Stimulated activated effector memory CD8-positive, alpha-beta T cell treated with anti-CD3 and anti-CD28 coated beads, Interleukin-12 subunit alpha, Interleukin-12 subunit beta, amount 100 ng/mL, for 72 hours (primary cell): Measurements from ENCODE around the gene PTPDC1.

ENCODE experiments used
- ATAC-seq: fragments of 150-1000 bp; cut with Tn5 transposase; 2 replicates; pipeline ENCODE4 v1.10.0; 2021
- DNase-seq, 2 donors: peaks; one replicate each; pipeline ENCODE4 v3.0.0; 2021 to 2022; ENCODE audit warnings: low spot score in 2 of 2
- H3K27ac Mint-ChIP-seq: one replicate; pipeline ENCODE4 v1.8.0; 2022; ENCODE audit warnings: mild to moderate bottlenecking, mixed read lengths
- H3K36me3 Mint-ChIP-seq: one replicate; pipeline ENCODE4 v1.8.0; 2022; ENCODE audit warnings: mild to moderate bottlenecking, mixed read lengths
- H3K4me1 Mint-ChIP-seq: one replicate; pipeline ENCODE4 v1.8.0; 2022; ENCODE audit warnings: mixed read lengths
- H3K4me3 Mint-ChIP-seq: one replicate; pipeline ENCODE4 v1.8.0; 2022; ENCODE audit warnings: mild to moderate bottlenecking, mixed read lengths
- H3K9me3 Mint-ChIP-seq: one replicate; pipeline ENCODE4 v1.8.0; 2022; ENCODE audit warnings: mixed read lengths

Gene PTPDC1, protein sequence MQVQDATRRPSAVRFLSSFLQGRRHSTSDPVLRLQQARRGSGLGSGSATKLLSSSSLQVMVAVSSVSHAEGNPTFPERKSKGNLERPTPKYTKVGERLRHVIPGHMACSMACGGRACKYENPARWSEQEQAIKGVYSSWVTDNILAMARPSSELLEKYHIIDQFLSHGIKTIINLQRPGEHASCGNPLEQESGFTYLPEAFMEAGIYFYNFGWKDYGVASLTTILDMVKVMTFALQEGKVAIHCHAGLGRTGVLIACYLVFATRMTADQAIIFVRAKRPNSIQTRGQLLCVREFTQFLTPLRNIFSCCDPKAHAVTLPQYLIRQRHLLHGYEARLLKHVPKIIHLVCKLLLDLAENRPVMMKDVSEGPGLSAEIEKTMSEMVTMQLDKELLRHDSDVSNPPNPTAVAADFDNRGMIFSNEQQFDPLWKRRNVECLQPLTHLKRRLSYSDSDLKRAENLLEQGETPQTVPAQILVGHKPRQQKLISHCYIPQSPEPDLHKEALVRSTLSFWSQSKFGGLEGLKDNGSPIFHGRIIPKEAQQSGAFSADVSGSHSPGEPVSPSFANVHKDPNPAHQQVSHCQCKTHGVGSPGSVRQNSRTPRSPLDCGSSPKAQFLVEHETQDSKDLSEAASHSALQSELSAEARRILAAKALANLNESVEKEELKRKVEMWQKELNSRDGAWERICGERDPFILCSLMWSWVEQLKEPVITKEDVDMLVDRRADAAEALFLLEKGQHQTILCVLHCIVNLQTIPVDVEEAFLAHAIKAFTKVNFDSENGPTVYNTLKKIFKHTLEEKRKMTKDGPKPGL

DNA sequence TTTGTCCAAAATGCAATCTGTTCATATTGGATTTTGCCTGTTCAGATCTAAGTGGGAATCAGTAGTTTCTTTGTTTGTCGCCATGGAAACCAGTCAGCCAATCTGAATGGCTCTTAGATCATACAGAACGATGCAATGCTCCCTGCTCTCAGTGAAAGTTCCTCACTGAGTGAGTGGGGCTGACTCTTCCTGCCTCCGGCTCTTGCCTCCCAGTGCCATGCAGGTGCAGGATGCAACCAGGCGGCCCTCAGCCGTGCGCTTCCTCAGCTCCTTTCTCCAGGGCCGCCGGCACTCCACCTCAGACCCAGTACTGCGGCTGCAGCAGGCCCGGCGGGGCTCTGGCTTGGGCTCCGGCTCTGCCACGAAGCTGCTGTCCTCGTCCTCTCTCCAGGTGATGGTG, at the start of gene PTPDC1:
Gene PTPDC1 (plus strand): TSS at position 151 of the 400 bp plus-strand sequence. CDS start 67 bp downstream, at position 218.
- DNase-seq = no peak
- H3K4me1 Mint-ChIP-seq = peaks cover 7% of the 10 kb centered on the region
- H3K36me3 Mint-ChIP-seq = no peaks in the 10 kb centered on the region
- no peak for ATAC-seq
- no peak within 1 kb of the TSS for H3K27ac Mint-ChIP-seq
- no peak within 1 kb of the TSS for H3K4me3 Mint-ChIP-seq
- H3K9me3 Mint-ChIP-seq = no peaks in the 10 kb centered on the region

DNA sequence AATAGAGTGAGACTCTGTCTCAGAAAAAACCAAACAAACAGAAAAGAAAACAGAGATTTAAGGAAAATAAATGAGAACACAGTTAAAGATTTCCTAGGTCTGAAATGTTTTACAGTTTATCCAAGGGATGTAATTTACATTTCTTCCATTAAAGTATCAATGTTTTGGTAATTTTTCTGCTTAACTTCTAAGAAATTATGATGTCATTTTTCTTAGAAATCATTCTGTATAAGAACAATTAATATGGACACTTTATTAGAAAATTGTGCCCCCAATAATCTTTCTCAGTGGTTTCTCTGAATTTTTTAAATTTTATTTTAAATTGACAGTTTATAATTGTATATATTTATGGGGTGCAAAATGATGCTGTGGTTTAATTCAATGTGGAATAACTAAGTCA, 49.8 kb upstream of the PTPDC1 start:
- H3K4me3 Mint-ChIP-seq = no peak overlapping the region
- no peaks in the 10 kb centered on the region for H3K9me3 Mint-ChIP-seq
- DNase-seq = no peak
- no peak overlapping the region for H3K27ac Mint-ChIP-seq
- peaks cover 13% of the 10 kb centered on the region for H3K4me1 Mint-ChIP-seq
- ATAC-seq = no peak
- no peaks in the 10 kb centered on the region for H3K36me3 Mint-ChIP-seq

DNA sequence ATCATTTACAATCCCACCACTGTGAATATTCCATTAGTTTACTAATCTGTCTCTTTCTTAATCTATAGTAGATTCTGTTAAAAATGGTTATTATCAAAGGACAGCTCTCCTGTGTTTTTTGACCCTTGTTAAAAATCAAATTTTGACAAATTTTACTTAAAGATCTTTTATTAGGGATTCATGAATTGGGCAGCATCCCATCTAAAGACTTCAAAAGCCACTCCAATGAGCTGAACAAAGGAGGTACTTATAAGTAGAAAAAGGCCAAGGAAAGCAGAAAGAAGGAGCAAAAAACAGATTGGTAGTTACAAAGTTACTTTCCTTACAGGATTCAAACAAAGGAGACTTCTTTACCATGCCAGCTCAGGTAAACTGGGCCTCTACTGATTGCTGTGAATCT, 44.5 kb upstream of the PTPDC1 start:
- DNase-seq (no peak), ATAC-seq (no peak)
- H3K27ac Mint-ChIP-seq = no peak overlapping the region
- no peaks in the 10 kb centered on the region for H3K4me1 Mint-ChIP-seq
- H3K36me3 Mint-ChIP-seq = no peaks in the 10 kb centered on the region
- H3K4me3 Mint-ChIP-seq = no peak overlapping the region
- no peaks in the 10 kb centered on the region for H3K9me3 Mint-ChIP-seq

DNA sequence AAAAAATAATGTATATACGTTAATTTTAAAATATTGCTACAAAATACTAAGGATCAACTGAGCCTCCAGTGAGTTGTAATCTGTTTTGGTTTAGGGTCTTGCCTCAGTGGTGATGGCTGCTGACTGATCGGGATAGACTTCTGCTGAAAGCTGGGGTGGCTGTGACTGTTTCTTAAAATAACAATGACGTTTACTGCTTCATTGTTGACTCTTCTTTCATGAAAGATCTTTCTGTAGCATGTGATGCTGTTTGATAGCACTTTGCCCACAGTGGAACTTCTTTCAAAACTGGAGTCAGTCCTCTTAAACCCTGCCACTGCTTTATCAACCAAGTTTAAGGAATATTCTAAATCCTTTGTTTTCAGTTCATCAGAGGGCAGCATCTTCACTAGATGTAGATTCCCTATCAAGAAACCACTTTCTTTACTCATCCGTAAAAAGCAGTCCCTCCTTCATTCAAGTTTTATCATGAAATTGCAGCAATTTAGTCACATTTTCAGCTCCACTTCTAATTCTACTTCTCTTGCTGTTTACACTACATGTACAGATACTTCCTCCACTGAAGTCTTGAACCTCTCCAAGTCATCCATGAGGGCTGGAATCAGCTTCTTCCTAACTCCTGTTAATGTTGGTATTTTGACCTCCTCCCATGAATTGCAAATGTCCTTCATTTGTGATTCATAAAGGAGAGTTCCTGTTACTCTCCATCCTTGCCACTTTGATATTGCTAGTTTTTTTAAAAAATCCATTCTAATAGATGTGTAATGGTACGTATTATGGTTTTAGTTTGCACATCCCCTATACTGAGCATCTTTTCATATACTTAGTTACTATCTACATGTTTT, 41.5 kb upstream of the PTPDC1 start:
- H3K27ac Mint-ChIP-seq = no peak overlapping the region
- H3K36me3 Mint-ChIP-seq = no peaks in the 10 kb centered on the region
- DNase-seq = no peak
- H3K4me3 Mint-ChIP-seq = no peak overlapping the region
- H3K4me1 Mint-ChIP-seq = no peaks in the 10 kb centered on the region
- no peaks in the 10 kb centered on the region for H3K9me3 Mint-ChIP-seq
- no peak for ATAC-seq

DNA sequence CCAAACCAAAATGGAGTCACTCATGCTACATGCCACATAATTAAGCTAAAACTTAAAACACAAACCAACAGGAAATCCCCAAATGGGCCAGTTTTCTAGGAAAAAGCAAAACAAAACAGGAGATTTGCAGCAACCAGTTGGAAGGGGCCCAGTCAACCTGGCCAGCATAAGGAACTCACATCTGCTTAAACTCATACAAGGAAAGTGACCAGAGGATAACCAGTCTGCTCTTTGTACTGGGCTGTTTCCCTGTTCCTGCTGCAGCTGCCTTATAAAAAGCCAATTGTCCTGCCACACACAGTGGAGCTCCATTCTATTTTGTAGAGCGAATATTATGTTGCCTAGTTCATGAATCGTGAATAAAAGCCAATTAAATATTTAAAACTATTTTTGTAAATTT, 29.5 kb upstream of the PTPDC1 start:
- no peak for ATAC-seq
- H3K27ac Mint-ChIP-seq = no peak overlapping the region

DNA sequence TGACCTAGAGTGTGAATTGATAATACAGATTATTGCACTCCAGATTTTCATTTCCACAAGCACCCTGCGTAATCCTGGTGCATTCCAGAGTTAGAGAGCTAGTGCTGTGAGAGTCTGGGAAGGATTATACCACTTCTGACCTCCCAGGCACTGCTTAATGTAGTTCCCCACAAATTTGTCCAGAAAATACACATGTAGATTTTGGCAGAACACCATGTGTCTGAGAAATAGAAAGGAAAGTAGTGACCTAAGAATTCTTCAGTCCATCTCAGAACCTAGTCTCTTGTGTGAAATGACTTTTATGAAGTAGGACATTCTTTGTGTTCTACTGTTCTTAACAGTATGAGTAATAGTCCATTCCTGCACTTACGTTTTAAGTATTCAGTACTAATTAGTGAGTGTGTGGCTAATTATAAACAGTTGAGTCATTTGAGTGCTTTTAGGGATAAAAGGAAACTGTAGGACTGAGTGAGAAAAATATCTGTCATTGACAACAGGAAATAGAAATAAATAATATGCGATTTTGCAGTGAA, 27.8 kb upstream of the PTPDC1 start:
- peak; percentile 68 for ATAC-seq
- DNase-seq = no peak
- Mint-ChIP-seq H3K4me1 (no peaks in the 10 kb centered on the region), H3K9me3 (no peaks in the 10 kb centered on the region), H3K27ac (no peak overlapping the region), H3K36me3 (no peaks in the 10 kb centered on the region), H3K4me3 (no peak overlapping the region)

More for the DNA sequence above, 29.5 kb upstream of the PTPDC1 start:
- Mint-ChIP-seq H3K36me3 (no peaks in the 10 kb centered on the region), H3K9me3 (no peaks in the 10 kb centered on the region), H3K4me3 (no peak overlapping the region), H3K4me1 (no peaks in the 10 kb centered on the region)
- DNase-seq = no peak

DNA sequence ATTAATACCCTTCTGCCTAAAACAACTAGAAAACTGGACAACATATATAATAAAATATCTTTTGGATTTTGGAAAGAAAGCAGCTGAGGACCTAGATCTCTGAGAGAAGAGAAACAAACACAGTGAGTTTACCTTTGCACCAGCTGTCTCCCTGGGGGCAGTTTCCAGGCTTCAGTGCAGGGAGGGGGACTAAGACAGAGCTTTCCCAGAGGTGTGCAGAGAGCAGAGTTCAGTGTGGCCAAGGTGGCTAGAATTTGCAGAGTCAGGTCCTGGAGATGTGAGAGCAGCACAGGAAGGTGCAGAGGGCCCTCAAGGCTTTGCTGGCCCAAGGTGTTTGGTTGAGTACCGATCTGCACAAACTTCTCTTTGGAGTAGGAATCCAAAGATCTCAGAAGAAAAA, 26.3 kb upstream of the PTPDC1 start:
- DNase-seq (no peak), ATAC-seq (no peak)
- peaks cover 9% of the 10 kb centered on the region for H3K9me3 Mint-ChIP-seq
- no peaks in the 10 kb centered on the region for H3K36me3 Mint-ChIP-seq
- H3K4me3 Mint-ChIP-seq = no peak overlapping the region
- no peak overlapping the region for H3K27ac Mint-ChIP-seq
- no peaks in the 10 kb centered on the region for H3K4me1 Mint-ChIP-seq

DNA sequence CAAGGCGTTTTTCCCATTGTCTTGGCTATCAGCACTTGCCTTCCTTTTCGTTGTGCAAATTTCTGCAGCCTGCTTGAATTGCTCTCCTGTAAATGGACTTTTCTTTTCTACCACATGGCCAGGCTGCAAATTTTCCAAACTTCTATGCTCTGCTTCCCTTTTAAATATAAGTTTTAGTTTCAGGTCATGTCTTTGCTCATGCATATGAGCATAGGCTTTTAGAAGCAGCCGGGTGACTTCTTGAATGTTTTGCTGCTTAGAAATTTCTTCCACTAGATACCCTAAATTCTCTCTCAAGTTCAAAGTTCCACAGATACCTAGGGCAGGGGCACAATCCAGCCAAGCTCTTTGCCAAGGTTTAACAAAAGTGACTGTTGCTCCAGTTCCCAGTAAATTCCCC, 22.4 kb upstream of the PTPDC1 start:
- no peak for ATAC-seq
- Mint-ChIP-seq H3K4me3 (no peak overlapping the region), H3K27ac (no peak overlapping the region), H3K9me3 (peaks cover 9% of the 10 kb centered on the region), H3K4me1 (peaks cover 7% of the 10 kb centered on the region), H3K36me3 (no peaks in the 10 kb centered on the region)
- DNase-seq = no peak

DNA sequence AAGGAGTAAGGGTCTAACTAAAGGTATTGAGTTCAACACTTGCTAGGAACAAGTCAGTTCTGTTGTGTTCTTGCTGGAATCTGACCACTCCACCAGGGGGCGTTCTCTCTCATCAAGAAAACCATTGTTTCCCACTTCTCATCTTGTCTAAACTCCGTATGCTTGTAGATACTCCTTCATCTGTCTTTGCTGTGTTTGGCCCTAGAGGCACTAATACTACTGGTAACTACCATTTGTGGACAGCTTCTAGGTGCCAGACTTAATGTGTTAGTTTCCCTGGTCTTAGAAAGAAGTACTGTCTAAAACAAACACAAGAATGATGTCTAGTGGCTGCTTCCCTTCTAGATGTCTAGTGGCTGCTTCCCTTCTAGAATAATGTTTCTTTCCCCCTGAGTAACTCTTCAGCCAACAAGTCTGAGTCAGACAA, 18.7 kb upstream of the PTPDC1 start:
- DNase-seq (peak; percentile 61 to 79), ATAC-seq (peak; percentile 71)
- H3K36me3 Mint-ChIP-seq = no peaks in the 10 kb centered on the region
- H3K9me3 Mint-ChIP-seq = peaks cover 9% of the 10 kb centered on the region
- no peak overlapping the region for H3K27ac Mint-ChIP-seq
- peaks cover 7% of the 10 kb centered on the region for H3K4me1 Mint-ChIP-seq
- no peak overlapping the region for H3K4me3 Mint-ChIP-seq

DNA sequence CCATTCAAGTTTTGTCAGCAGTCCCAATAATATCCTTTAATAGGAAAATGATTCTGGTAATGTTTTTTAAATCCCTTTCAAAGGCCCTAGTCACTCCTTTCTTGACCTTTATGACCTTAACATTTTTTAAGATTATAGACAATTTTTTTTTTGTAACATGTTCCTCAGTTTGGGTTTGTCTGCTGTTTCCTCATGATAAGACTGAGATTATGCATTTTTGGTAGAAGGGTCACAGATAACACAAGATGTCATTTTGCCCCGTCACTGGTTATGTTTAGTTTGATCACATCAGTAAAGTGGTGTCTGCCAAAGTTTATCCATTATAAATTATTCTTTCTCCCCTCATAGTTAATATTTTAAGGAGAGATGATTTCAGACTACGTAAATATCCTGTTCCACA, 16.0 kb upstream of the PTPDC1 start:
- ATAC-seq = no peak
- H3K4me1 Mint-ChIP-seq = peaks cover 7% of the 10 kb centered on the region
- H3K4me3 Mint-ChIP-seq = no peak overlapping the region
- H3K9me3 Mint-ChIP-seq = no peaks in the 10 kb centered on the region
- no peaks in the 10 kb centered on the region for H3K36me3 Mint-ChIP-seq
- H3K27ac Mint-ChIP-seq = peak overlapping the region; percentile 40
- DNase-seq = no peak

DNA sequence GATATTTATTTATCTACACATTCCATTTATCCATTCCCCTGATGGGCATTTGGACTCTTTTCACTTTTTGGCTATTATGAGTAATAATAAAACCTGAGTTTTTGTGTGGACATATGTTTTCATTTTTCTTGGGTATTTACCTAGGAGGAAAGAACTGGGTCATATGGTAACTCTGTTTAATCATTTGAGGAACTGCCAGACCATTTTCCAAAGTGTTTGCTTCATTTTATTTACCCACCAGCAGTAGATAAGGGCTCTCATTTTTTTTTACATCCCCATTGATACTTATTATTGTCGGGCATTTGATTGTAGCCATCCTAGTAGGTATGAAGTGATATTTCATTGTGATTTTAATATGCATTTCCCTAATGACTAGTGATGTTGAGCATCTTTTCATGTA, 7.7 kb upstream of the PTPDC1 start:
- DNase-seq (no peak), ATAC-seq (no peak)
- Mint-ChIP-seq H3K4me1 (peaks cover 3% of the 10 kb centered on the region), H3K36me3 (no peaks in the 10 kb centered on the region), H3K9me3 (no peaks in the 10 kb centered on the region), H3K27ac (no peak overlapping the region), H3K4me3 (no peak overlapping the region)

DNA sequence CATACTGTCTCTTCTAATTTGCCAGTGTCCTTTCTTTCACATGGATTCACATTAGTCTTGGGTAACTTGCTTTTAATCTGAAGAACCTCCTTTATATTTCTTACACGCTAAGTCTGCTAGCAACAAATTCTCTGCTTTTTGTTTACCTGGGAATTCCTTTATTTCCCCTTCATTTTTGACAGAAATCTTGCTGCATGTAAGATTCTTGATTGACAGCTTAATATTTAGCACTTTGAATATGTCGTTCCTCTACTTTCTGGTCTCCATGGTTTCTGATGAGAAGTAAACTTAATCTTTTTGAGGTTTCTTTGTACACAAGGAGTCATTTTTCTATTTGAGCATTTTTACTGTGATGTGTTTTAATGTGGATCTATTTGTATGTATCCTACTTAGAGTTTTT, 6.2 kb upstream of the PTPDC1 start:
- DNase-seq (no peak), ATAC-seq (no peak)
- Mint-ChIP-seq H3K4me3 (no peak overlapping the region), H3K4me1 (peaks cover 7% of the 10 kb centered on the region), H3K9me3 (no peaks in the 10 kb centered on the region), H3K36me3 (no peaks in the 10 kb centered on the region), H3K27ac (no peak overlapping the region)

DNA sequence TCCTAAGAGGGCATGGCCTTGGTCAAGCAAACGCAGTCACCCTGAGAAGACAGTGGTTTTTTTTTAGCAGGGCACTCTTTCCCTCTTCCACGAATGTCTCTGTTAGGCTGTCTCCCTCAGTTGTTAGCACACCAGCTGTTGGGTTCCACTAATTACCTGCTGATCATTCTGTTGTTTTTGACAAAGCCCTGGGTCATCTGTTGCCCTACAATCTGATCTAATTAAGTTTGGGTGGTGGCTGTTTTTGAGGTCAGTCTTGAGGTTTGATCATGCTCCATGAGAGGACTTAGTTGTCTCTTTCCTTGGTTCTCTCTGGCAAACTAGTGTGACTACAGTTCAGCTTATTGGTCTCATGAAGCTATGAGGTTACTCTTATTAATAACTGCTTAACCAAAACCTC, 5.0 kb upstream of the PTPDC1 start:
- ATAC-seq = no peak
- no peaks in the 10 kb centered on the region for H3K36me3 Mint-ChIP-seq

DNA sequence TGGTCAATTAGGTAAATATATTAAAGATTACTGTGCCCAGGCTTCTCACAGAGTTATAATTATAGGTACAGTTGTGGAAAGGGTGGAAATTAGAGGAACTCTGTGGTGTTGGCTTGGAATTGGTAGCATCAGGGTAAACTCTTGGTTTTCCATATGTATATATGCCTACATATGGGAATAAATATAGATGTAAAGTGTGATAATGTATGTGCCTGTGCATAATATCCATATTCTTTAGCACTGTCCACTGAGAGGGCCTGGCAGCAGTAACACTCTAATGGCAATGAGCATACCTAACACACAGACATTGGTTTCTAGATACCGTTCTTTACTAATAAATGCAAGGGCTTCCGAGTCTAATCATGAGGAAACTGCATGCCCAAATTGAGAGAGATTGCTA, 4.0 kb upstream of the PTPDC1 start:
- Mint-ChIP-seq H3K27ac (no peak overlapping the region), H3K4me1 (peaks cover 7% of the 10 kb centered on the region), H3K36me3 (no peaks in the 10 kb centered on the region), H3K9me3 (no peaks in the 10 kb centered on the region), H3K4me3 (no peak overlapping the region)
- DNase-seq = no peak
- no peak for ATAC-seq

More for the DNA sequence above, 5.0 kb upstream of the PTPDC1 start:
- Mint-ChIP-seq H3K4me3 (no peak overlapping the region), H3K4me1 (peaks cover 7% of the 10 kb centered on the region), H3K9me3 (no peaks in the 10 kb centered on the region), H3K27ac (no peak overlapping the region)
- DNase-seq = no peak

DNA sequence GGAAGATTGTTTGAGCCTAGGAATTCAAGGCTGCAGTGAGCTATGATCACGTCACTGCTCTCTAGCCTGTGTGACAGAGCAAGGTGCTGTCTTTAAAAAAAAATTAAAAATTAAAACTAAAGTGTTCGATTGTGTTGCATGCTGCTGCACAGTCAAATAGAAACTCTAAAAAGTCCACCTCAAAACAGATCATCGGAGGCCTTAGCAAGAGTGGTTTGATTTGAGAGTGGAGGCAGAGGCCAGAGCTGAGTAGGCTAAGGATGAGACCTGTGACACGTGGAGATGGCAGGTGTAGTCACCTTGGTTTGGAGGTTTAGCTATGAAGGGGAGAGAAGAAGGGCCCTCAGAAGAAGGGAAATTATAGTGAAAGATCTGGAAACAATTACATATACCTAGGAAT, 2.8 kb upstream of the PTPDC1 start:
- Mint-ChIP-seq H3K4me3 (no peak overlapping the region), H3K9me3 (no peaks in the 10 kb centered on the region), H3K27ac (no peak overlapping the region), H3K4me1 (peaks cover 7% of the 10 kb centered on the region), H3K36me3 (no peaks in the 10 kb centered on the region)
- peak; percentile 85 for ATAC-seq
- DNase-seq = no peak
